Stomach (tissue), 4 donors: Measurements from ENCODE around the gene PGM3.

Experiments used
- POLR2AphosphoS5 ChIP-seq, 3 donors: sonication (generic); formaldehyde crosslinking; IDR thresholded peaks; one replicate each; pipeline ENCODE4 v1.6.1; 2016; ENCODE audit warnings: antibody characterized with exemption in 3 of 3
- TF ChIP-seq, protein P1 (sequence below), 7 experiments: fragments of 450-650 bp in 4 of 7; fragments of 200-600 bp in 3 of 7; sonication (generic) in 3 of 7; IDR thresholded peaks; one replicate each; pipeline ENCODE4 v1.5.1; 2016 to 2019; ENCODE audit warnings: antibody characterized with exemption in 7 of 7, control low read depth in 2 of 7, mild to moderate bottlenecking in 1 of 7

DNA sequence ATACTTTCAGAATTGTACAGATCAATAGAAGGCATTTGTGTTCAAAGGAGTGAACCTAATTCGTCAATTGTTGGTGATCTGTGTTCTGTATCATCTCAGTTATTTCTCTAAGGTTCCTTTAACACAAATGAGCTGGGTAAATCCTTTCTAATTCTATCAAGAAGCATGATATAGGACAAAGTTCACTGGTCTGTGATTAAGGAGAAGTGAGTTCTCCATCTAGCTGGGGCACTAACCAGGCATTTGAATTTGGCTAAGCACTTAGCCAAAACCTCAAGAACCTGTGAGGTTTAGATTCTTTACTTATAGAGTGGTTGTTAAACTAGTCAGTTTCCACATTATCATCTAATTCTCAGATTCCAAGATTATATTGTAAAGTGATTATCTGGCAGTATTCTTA lies 75.3 kb downstream of the PGM3 start:
- no peak for TF ChIP-seq POLR2AphosphoS5 (IDR thresholded peaks at IDR 0.05)
- TF ChIP-seq, protein P1, sequence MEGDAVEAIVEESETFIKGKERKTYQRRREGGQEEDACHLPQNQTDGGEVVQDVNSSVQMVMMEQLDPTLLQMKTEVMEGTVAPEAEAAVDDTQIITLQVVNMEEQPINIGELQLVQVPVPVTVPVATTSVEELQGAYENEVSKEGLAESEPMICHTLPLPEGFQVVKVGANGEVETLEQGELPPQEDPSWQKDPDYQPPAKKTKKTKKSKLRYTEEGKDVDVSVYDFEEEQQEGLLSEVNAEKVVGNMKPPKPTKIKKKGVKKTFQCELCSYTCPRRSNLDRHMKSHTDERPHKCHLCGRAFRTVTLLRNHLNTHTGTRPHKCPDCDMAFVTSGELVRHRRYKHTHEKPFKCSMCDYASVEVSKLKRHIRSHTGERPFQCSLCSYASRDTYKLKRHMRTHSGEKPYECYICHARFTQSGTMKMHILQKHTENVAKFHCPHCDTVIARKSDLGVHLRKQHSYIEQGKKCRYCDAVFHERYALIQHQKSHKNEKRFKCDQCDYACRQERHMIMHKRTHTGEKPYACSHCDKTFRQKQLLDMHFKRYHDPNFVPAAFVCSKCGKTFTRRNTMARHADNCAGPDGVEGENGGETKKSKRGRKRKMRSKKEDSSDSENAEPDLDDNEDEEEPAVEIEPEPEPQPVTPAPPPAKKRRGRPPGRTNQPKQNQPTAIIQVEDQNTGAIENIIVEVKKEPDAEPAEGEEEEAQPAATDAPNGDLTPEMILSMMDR (IDR thresholded peaks at IDR 0.05) = no peak
